A673 (cell line): Measurements from ENCODE around the gene ABCA4.

ENCODE experiments used
- CTCF ChIP-seq: fragments of 300-800, 200-600 bp; sonication (generic); conservative IDR thresholded peaks from 2 replicates; pipeline ENCODE4 v1.5.1; 2017; ENCODE audit warnings: low read depth, mild to moderate bottlenecking, antibody characterized with exemption, low read length, moderate library complexity, mixed read lengths
- EZH2 ChIP-seq: fragments of 200-600 bp; sonication (generic); IDR thresholded peaks from 2 replicates; pipeline ENCODE4 v1.6.1; 2017; ENCODE audit warnings: borderline replicate concordance, low read depth, mild to moderate bottlenecking, mixed read lengths, antibody characterized with exemption, low read length; ENCODE audit not compliant: poor library complexity, severe bottlenecking

GRCh38 chr1:94071976-94072375 lies 49.0 kb downstream of the ABCA4 start:
- TF ChIP-seq CTCF, result no peak
- no peak for TF ChIP-seq EZH2
